Fibroblast of the aortic adventitia (primary cell): ENCODE results near the gene TMEM271. TPM values are rescaled to one million over a fixed set of nuclear protein-coding genes. Genes with fewer than 3 reads are reported as not detected.

ENCODE experiments used
- DNase-seq: peaks from one replicate; pipeline ENCODE4 v3.0.0-alpha.2; 2010; ENCODE audit warnings: low read depth
- H3K4me3 ChIP-seq: 2 replicates; pipeline ENCODE4 v1.5.1; 2011; ENCODE audit warnings: low read depth, mild to moderate bottlenecking, control low read depth, low read length, moderate library complexity
- CTCF ChIP-seq: IDR thresholded peaks from 2 replicates; pipeline ENCODE4 v1.5.1; 2011; ENCODE audit warnings: mild to moderate bottlenecking, low read length, control low read depth, inconsistent platforms; ENCODE audit not compliant: insufficient read depth
- total RNA-seq: library from RNA; depleted of rRNA; stranded (reverse); fragments of >200 nt; gene quantifications from 2 replicates; pipeline ENCODE4 v1.2.3, GENCODE V29; 2012; ENCODE audit warnings: low replicate concordance

Gene TMEM271
- not detected in 2 replicates for total RNA-seq

GRCh38 chr4:576245-576821 is at the start of gene TMEM271:
Gene TMEM271 (minus strand): TSS chr4:576295. CDS start chr4:576062, 233 bp downstream.
- DNase-seq, result no peak
- no peak for TF ChIP-seq CTCF
- H3K4me3 ChIP-seq, result no peak within 1 kb of the TSS

- TF ChIP-seq CTCF, result no peak
- DNase-seq, result no peak
- H3K4me3 ChIP-seq, result no peak overlapping the region
These were observed 49.6 kb upstream of the TMEM271 start for GRCh38 chr4:625631-626161.

- DNase-seq, result no peak
- TF ChIP-seq CTCF, result no peak
- no peak within 1 kb of the TSS for H3K4me3 ChIP-seq
These were observed 48.9 kb upstream of the TMEM271 start, which contains the start of gene PDE6B for GRCh38 chr4:624705-625590. Gene PDE6B (plus strand): TSS chr4:625573. CDS start chr4:625627, 54 bp downstream.

GRCh38 chr4:623914-624566 is 47.9 kb upstream of the TMEM271 start:
- DNase-seq, result no peak
- H3K4me3 ChIP-seq, result no peak overlapping the region
- TF ChIP-seq CTCF, result no peak

GRCh38 chr4:622996-623913 is 47.2 kb upstream of the TMEM271 start:
- no peak for TF ChIP-seq CTCF
- no peak overlapping the region for H3K4me3 ChIP-seq
- DNase-seq, result no peak
